GM18498 (cell line): Measurements from ENCODE around the gene CFAP119.

ENCODE experiments used
- ATAC-seq: cut with Tn5 transposase; IDR thresholded peaks from one replicate; pipeline ENCODE4 v1.9.1; 2021; ENCODE audit warnings: mild to moderate bottlenecking, moderate library complexity; ENCODE audit not compliant: unreplicated experiment

CFAP119 gene

DNA sequence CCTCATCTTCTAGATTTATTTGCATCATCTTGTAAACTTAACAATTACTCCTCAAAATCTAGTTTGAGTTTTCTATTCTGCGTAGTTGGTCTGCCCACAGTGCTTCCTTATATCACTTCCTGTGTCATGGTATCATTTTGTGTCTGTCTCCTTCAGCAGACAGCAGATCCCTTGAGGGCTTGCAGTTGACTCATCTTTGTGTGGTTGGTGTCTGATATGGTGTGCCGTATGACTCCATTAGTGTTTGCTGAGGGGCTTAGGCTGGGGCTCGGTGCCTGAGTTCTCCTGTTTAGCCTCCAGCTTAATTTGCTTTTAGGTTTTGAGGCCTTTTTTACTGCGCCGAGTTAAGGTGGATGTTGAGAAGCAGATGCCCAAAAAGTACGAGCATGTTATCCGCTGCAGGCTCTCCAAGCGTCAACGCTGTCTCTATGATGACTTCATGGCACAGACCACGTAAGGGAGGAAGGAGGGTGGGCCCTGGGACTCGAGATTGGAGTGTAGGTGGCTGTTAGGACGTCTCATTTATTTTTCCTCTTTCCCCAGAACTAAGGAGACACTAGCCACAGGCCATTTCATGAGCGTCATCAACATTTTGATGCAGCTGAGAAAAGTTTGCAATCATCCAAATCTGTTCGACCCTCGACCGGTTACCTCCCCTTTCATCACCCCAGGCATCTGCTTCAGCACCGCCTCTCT lies 46.0 kb downstream of the CFAP119 start:
- no peak for ATAC-seq

DNA sequence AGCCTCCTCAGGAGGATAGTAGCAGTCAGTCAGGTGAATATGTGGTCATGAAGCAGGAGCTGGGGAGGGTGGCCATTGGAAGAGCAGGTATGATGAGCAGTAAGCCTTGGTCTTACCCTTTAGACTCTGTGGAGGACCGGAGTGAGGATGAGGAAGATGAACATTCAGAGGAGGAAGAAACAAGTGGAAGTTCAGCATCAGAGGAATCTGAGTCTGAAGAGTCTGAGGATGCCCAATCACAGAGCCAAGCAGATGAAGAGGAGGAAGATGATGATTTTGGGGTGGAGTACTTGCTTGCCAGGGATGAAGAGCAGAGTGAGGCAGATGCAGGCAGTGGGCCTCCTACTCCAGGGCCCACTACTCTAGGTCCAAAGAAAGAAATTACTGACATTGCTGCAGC lies 50.1 kb downstream of the CFAP119 start:
- ATAC-seq, result no peak

DNA sequence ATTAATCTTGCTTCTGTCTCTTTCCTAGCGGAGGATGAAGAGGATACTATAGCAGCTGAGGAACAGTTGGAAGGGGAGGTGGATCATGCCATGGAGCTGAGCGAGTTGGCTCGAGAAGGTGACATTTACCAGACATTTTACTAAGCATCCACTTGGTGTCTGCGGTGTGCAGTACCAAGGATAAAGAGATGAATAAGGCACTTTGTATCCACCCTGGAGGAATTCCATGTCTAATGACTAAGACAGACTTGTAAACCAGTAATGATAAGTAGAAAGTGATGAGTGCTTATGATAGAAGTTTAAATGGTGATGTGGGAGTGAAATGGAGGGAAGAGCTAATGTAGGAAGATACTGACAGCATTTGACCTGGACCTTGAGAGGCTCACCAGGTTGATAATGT lies 50.9 kb downstream of the CFAP119 start:
- ATAC-seq, result no peak
